T-helper 1 cell treated with Interleukin-12 subunit alpha and Interleukin-12 subunit beta and Interleukin-4 antibody, amounts not matched to agents 30 μg/mL and 1 μg/mL, for 36 hours (primary cell): Measurements from ENCODE around the gene KIAA1217.

Experiments
- H3K27ac Mint-ChIP-seq: one replicate; pipeline ENCODE4 v1.8.0; 2021; ENCODE audit warnings: mild to moderate bottlenecking, mixed read lengths
- H3K27me3 Mint-ChIP-seq: one replicate; pipeline ENCODE4 v1.8.0; 2021; ENCODE audit warnings: low read depth, mixed read lengths
- H3K36me3 Mint-ChIP-seq: one replicate; pipeline ENCODE4 v1.8.0; 2021; ENCODE audit warnings: low read depth, mixed read lengths
- H3K4me1 Mint-ChIP-seq: one replicate; pipeline ENCODE4 v1.8.0; 2021; ENCODE audit warnings: low read depth, mixed read lengths
- H3K4me3 Mint-ChIP-seq: one replicate; pipeline ENCODE4 v1.8.0; 2021; ENCODE audit warnings: mild to moderate bottlenecking, moderate library complexity, mixed read lengths
- H3K9me3 Mint-ChIP-seq: one replicate; pipeline ENCODE4 v1.8.0; 2021; ENCODE audit warnings: mixed read lengths

KIAA1217 gene

DNA sequence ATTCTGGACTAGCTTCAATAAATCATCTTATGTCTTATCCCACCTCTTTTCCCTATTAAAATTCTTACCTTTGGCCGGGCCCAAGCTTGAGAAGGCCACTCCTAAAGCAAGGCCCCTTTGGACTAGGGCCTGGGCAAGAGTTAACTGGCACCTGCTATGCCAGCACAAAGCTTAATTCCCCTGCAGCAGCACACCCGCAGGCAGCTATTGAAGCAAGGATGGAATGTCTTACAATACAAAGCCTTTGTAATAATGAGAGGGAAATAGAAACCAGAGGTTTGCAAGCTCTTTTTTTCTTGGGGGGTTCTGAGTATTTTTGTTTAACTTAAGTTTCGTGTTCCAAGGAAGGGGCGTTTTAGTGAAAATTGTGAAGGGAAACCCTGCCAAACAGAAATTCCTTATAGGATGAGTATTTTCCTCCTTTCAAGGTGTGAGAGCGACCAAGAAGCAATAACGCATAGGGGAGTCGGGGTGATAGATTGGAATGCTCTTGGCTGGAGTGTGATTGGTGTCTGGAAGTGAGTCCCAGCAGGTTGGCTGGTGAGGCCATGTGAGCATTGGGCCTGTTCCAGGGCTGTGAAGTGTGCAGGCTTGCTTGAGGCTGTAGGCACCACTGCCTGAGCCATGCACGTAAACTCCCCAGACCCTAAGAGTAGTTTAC, 148.5 kb downstream of the KIAA1217 start:
- H3K27me3 Mint-ChIP-seq, result peaks cover 2% of the 10 kb centered on the region
- H3K4me3 Mint-ChIP-seq, result no peak overlapping the region
- H3K4me1 Mint-ChIP-seq, result peaks cover 1% of the 10 kb centered on the region
- H3K9me3 Mint-ChIP-seq, result no peaks in the 10 kb centered on the region
- H3K27ac Mint-ChIP-seq, result no peak overlapping the region
- no peaks in the 10 kb centered on the region for H3K36me3 Mint-ChIP-seq

GRCh38 chr10:24358022-24358421, 149.1 kb downstream of the KIAA1217 start:
- Mint-ChIP-seq H3K4me1 (peaks cover 1% of the 10 kb centered on the region), H3K27ac (no peak overlapping the region), H3K27me3 (no peaks in the 10 kb centered on the region), H3K4me3 (no peak overlapping the region), H3K36me3 (no peaks in the 10 kb centered on the region), H3K9me3 (no peaks in the 10 kb centered on the region)

- Mint-ChIP-seq H3K4me3 (no peak overlapping the region), H3K9me3 (no peaks in the 10 kb centered on the region), H3K27me3 (no peaks in the 10 kb centered on the region), H3K27ac (no peak overlapping the region), H3K4me1 (peaks cover 1% of the 10 kb centered on the region), H3K36me3 (no peaks in the 10 kb centered on the region)
Measured at GRCh38 chr10:24360282-24361127, 151.6 kb downstream of the KIAA1217 start.

GRCh38 chr10:24363070-24363469, 154.1 kb downstream of the KIAA1217 start:
- H3K27ac Mint-ChIP-seq, result no peak overlapping the region
- no peaks in the 10 kb centered on the region for H3K36me3 Mint-ChIP-seq
- no peak overlapping the region for H3K4me3 Mint-ChIP-seq
- H3K9me3 Mint-ChIP-seq, result no peaks in the 10 kb centered on the region
- H3K4me1 Mint-ChIP-seq, result peaks cover 1% of the 10 kb centered on the region
- no peaks in the 10 kb centered on the region for H3K27me3 Mint-ChIP-seq

- Mint-ChIP-seq H3K9me3 (peaks cover 7% of the 10 kb centered on the region), H3K4me1 (no peaks in the 10 kb centered on the region), H3K27ac (no peak overlapping the region), H3K27me3 (no peaks in the 10 kb centered on the region), H3K4me3 (no peak overlapping the region), H3K36me3 (no peaks in the 10 kb centered on the region)
Measured at GRCh38 chr10:24367688-24368087, 158.8 kb downstream of the KIAA1217 start.

- H3K27ac Mint-ChIP-seq, result no peak overlapping the region
- H3K27me3 Mint-ChIP-seq, result peaks cover 1% of the 10 kb centered on the region
Measured at GRCh38 chr10:24370877-24371276, 161.9 kb downstream of the KIAA1217 start.

DNA sequence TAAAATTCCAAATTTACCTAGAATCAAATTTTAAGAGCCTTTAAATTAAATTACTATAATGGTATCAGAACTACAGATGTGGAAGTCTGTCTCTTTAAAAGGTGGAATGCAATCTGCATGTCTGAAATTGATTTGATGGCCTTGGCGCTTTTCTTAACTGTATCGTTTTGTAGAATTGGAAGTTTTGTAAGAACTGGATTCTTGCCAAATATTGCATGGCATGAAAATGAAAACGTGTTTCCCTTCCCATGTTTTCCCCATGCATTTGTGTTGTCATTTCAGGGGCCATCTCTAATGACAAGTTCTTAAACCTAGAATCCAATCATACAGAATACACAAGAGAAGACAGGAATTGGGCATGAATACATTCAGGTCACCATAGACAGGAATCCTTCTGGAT, 162.5 kb downstream of the KIAA1217 start:
- Mint-ChIP-seq H3K36me3 (no peaks in the 10 kb centered on the region), H3K27me3 (peaks cover 3% of the 10 kb centered on the region), H3K9me3 (peaks cover 11% of the 10 kb centered on the region), H3K4me1 (no peaks in the 10 kb centered on the region), H3K27ac (no peak overlapping the region), H3K4me3 (no peak overlapping the region)

More at GRCh38 chr10:24370877-24371276, 161.9 kb downstream of the KIAA1217 start:
- H3K36me3 Mint-ChIP-seq, result no peaks in the 10 kb centered on the region
- no peak overlapping the region for H3K4me3 Mint-ChIP-seq
- no peaks in the 10 kb centered on the region for H3K4me1 Mint-ChIP-seq
- peaks cover 11% of the 10 kb centered on the region for H3K9me3 Mint-ChIP-seq

DNA sequence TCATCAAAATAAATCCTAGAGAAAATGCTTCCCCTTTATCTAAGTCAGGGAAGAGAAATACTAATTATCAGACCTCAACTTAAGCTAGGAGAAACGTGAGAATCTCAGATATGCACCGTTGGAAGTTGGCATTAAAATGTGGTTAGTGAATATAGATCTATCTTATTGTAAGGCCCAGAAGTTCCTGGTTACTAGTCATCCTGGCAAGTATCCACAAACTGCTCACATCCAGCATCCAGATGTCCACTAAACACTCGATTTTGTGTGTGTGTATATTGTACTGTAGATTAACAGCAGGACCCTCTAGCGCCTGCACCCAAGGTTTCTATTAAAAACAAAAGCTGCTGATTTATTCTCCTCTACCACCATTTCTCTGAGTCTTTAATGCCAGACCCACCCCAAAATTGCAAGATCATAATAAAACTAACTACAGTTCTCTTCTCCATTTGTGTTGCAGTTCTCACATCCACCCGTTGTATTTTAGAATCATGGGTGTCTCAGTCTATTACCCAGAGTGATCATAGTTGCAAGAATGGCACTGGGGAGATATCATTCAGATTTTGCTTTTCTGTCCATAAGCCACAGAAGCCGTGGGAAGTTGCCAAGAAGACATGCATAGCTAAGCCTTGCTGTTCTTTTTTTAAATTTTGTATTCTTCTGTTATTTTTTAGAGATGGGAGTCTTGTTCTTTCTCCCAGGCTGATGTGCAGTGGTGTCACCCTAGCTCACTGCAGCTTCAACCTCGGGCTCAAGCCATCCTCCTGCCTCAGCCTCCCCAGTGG, 165.4 kb downstream of the KIAA1217 start:
- H3K4me1 Mint-ChIP-seq, result peaks cover 5% of the 10 kb centered on the region
- H3K9me3 Mint-ChIP-seq, result peaks cover 11% of the 10 kb centered on the region

GRCh38 chr10:24375510-24375909, 166.6 kb downstream of the KIAA1217 start:
- H3K27me3 Mint-ChIP-seq, result peaks cover 3% of the 10 kb centered on the region
- H3K4me3 Mint-ChIP-seq, result no peak overlapping the region
- no peaks in the 10 kb centered on the region for H3K36me3 Mint-ChIP-seq
- no peak overlapping the region for H3K27ac Mint-ChIP-seq
- H3K9me3 Mint-ChIP-seq, result peaks cover 11% of the 10 kb centered on the region
- peaks cover 5% of the 10 kb centered on the region for H3K4me1 Mint-ChIP-seq

More for the DNA sequence above, 165.4 kb downstream of the KIAA1217 start:
- Mint-ChIP-seq H3K4me3 (no peak overlapping the region), H3K27me3 (peaks cover 3% of the 10 kb centered on the region), H3K36me3 (no peaks in the 10 kb centered on the region), H3K27ac (no peak overlapping the region)

- H3K4me3 Mint-ChIP-seq, result no peak overlapping the region
- H3K36me3 Mint-ChIP-seq, result no peaks in the 10 kb centered on the region
- H3K4me1 Mint-ChIP-seq, result peaks cover 6% of the 10 kb centered on the region
- H3K27ac Mint-ChIP-seq, result no peak overlapping the region
- H3K9me3 Mint-ChIP-seq, result peaks cover 10% of the 10 kb centered on the region
- peaks cover 3% of the 10 kb centered on the region for H3K27me3 Mint-ChIP-seq
Measured at GRCh38 chr10:24376731-24377130, 167.8 kb downstream of the KIAA1217 start.

DNA sequence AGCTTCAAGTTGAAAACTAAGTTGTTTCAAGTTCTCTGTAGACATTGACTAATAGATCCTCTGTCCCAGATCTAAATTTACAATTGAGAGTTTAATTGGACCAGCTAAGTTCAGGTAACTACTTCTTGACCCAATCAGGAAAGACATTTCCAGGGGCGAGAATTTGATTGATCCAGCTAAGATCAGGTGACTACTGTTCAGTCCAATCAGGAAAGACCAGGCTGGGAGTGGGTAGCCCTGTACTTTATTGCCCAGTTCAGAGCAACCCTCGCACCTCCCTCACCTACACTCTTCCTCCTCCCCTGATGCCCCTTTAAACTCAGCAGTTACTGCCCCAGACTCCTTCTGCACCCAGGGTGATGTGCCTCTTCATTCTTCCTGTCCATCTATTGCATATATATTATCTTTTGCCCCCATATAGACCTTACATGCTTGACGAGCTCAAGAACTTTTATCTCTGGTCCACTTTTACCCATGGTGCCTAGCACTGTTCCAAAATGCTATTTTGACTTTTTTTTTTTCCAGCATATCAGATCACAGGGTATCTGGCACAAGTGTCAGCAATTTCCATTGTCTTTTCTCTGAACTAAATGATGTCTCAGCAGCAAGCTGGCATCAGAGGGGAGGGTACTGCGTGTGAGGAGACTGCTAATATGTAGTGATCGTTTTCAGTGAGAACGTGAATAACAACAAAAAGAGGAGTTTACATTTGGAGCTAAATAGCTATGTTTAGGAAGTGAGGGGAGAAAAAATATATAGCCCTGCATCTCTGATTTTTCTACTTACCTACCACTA, 169.4 kb downstream of the KIAA1217 start:
- Mint-ChIP-seq H3K9me3 (no peaks in the 10 kb centered on the region), H3K4me3 (no peak overlapping the region), H3K4me1 (peaks cover 16% of the 10 kb centered on the region), H3K27ac (no peak overlapping the region), H3K36me3 (no peaks in the 10 kb centered on the region), H3K27me3 (peaks cover 3% of the 10 kb centered on the region)

DNA sequence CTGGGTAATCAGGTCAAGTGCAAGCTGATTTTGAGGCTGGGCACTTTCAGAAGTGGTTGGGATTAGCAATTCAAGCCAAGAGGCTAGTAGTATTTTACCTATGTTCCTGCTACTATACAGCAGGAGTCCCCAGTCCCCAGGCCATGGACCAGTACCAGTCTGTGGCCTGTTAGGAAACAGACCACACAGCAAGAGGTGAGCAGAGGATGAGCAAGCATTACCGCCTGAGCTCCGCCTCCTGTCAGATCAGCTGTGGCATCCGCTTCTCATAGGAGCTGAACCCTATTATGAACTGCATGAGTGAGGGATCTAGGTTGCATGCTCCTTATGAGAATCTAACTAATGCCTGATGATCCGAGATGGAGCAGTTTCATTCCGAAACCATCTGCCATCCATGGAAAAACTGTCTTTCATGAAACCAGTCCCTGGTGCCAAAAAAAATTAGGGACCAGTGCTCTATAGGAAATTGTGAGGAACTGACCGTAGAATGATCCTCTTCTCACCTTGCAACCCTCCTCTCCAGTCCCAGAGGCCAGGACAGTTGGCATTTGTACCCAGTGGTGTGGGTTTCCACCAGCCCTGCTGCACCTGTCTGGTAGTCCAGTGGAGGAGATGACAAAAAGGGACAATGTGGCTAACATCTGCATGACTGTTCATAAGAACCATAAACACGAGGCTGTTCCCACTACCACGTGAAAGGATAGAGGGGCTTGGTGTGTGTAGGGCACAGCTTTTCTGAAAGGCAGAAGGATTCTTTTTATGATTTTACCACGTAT, 172.5 kb downstream of the KIAA1217 start:
- H3K27ac Mint-ChIP-seq, result peak overlapping the region; percentile 69
- peaks cover 3% of the 10 kb centered on the region for H3K36me3 Mint-ChIP-seq
- no peaks in the 10 kb centered on the region for H3K27me3 Mint-ChIP-seq
- H3K4me1 Mint-ChIP-seq, result peaks cover 28% of the 10 kb centered on the region
- no peaks in the 10 kb centered on the region for H3K9me3 Mint-ChIP-seq
- H3K4me3 Mint-ChIP-seq, result no peak overlapping the region

DNA sequence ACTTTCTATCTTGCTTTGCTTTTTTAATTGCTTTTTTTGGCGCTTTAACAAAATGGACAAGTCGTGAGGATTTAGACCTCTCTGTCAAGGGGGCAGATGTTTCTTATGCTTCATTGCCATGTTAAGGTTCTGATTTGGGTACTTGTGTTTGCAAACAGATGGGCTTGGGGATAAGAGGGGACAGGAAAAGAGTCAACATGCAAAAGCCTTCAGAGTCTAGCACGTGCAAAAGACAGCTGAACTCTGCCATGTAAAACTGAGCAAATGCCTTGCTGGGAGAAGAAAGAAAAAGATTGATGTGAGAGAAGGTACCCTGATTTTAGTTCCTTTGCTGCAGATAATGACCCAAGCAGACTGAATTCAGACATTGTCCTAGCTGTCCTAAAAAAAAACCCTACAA, 173.1 kb downstream of the KIAA1217 start:
- Mint-ChIP-seq H3K27me3 (no peaks in the 10 kb centered on the region), H3K4me3 (no peak overlapping the region), H3K9me3 (no peaks in the 10 kb centered on the region), H3K36me3 (peaks cover 3% of the 10 kb centered on the region), H3K27ac (peak overlapping the region; percentile 69), H3K4me1 (peaks cover 28% of the 10 kb centered on the region)
